Middle frontal gyrus (tissue), 1 donor: ENCODE data around the gene HIVEP3.
"Not testable (repeated sequence)": the region's sequence is repeated elsewhere in the genome, so short reads cannot be mapped to it uniquely, and the experiment has no call there.

ENCODE experiments used
- DNase-seq: peaks from one replicate; pipeline ENCODE4 v3.0.0-alpha.2; 2015; ENCODE audit warnings: low spot score; ENCODE audit errors: extremely low spot score

The HIVEP3 gene

DNA sequence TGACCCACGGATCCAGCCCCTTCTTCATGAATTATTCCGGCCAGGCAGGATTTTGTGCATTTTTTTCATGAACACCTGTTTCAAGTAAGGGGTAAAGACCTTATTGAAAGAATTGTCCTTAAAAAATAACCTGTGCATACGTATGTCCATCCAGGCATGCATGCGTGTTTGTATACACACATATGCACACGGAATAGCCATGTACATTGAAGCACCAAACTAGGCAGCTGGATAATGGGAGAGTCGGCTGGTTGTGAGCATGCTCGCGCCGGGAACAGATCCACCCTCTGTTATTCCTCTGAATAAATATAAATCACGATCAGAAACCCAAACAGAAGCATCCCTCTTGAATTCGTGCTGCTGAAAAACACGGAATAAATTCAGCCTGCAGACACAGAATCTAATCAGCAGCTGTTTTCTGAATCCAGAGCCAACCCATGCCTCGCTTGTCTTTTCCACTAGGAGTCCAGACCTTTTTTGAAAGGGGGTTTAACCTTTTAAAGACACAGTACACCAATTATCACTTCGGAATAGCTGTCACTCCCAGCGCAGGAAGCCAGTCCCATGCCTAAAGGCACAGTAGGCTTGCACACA, at the start of gene HIVEP3:
Gene HIVEP3, minus strand, starts transcription at position 473 of the 594 bp plus-strand sequence.
- DNase-seq = no peak

DNA sequence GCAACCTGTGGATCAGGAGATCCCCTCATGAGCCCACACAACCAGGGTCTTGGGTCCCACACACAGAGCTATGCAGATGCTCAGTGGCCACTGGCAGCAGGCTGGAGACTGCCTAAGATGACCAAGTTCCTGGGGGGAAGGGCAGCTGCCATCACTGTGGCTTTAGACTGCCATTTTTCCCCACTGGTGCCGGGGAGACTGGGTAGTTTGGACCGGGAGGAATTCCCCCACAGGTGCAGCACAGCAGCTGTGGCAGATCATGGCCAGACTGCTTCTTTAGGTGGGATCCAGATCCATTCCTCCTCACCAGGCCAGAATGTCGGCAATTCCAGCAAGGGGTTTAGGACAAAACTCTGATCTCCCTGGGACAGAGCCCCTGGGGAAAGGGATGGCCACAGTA, 45.7 kb upstream of the HIVEP3 start:
- DNase-seq = no peak

DNA sequence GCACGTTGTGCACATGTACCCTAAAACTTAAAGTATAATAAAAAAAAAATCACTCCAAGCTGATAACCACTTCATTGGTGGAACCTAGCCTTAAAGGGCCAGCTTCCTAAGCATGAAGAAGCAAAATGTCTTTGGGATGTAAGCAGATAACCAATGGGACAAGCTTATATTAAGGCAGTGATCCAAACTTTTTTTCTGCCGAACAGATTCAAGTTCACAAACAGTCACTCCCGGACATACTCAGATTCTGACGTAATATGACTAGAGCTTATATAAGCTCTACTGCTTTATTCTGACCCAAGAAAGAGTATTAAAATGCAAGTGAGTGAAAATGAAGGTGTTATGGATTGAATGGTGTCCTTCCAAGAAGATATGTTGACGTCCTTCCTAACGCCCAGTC, 44.9 kb upstream of the HIVEP3 start:
- no peak for DNase-seq

DNA sequence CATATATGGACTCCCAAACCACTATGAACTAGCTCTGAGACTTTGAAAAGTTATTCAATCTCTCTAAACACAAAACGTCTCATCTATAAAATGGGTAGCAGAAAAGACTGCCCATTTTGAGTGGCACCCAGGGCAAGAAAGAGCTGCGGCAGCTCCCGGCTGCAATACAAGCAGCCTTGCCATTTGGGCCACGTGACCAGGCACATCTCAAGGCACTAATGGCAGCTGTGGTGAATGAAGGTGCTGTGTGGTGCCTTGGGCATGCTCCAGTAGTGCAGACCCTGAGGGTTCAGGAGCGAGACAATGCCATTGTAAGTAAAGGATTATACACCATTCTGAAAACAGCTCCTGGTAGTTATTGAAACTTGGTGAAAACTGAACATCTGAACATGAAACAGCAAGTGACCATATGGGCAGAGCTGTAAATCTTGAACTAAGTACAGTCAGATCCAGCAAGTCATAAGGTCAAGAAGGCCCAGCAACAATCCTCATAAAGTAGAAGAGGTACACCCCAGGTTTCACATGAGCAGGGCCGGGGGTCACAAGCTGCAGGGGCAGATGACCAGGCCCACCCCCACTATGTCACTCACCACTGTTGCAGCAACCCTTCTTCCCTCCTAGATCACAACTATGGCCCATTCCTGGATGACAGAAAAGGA, 39.4 kb upstream of the HIVEP3 start:
- DNase-seq = no peak

DNA sequence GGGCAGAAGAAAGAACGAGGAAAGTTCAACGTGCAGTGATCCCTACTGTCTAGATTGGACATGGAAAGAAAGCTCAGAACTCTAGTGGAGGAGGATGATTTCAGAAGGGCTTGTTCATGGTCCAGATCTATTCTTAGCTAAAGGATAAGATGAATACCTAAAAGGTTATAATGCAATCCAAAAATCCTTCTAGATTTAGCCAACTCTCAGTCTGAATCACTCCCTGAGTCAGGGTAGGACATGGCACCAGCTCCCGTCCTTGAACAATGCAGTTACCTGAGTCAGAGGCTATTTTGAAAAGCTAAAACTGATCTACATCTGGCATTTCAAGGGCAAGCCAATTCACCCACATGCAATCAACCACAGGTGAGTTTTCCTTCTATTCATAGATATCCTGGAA, 38.8 kb upstream of the HIVEP3 start:
- no peak for DNase-seq

DNA sequence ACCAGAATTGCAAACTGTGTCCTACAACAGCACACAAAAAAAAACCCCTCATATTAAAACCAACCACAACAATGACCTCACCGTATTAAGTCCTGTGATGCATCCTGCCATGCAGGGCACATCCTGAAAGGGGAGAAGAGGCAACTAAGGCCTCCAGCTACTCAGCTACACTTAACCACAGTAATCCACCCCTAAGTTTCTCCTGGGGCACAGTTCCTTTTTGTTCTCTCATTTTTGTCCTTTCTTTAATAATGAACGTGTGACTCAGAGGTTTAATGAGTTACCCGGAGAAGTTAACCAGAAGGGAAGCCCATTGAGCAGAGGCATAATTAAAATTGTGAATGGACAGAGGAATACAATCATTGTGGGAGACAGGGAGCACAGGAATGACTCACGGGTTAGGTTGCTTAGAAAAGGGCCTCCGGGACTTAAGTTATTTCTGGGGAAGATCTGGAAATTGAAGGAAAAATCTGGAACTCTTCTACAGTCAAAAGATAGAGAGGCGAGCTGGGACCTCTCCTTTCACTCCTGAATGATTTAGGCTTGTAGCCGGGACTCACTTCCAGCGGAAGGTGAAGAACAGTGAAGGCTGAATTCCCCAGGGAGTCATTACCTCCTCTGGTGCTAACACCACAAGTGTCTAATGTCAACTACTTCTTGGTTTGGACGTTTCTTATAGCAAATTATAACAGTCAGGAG, 36.9 kb upstream of the HIVEP3 start:
- no peak for DNase-seq

DNA sequence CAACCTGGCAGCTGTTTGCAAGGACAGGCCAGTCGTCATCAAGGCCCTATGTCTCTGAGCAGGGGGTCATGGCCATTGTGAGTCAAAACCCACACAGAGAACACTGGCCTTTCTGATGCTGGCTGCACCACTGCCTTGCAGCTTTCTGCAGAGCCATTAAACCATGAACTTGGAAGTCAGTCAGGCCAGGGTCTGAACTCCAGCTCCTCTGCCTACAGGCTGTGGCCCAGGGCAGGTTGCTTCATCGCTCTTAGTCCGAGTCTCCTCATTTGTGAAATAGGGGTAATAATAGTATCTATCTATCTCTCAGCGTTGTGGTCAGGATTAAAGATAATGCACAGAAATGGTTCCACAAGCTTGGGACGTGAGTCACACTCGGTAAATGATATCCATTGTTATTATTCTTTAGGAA, 35.8 kb upstream of the HIVEP3 start:
- no peak for DNase-seq

DNA sequence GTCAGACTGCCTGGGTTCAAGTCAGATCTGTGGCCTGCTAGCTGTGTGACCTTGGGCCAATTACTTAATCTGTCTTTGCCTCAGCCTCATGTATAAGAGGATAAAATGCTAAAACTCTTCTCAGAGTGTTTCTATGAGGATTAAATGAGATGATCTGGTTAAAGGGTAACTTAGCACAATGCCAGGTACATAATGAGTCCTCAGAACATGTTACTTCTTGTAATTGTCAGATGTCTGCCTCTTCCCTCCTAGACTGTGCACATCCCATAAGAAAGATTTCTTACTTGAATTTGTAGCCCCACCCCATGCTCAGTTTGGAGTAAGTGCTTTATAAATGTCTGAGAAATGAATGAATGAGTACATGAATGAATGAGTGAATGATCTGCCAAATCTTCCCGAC, 34.6 kb upstream of the HIVEP3 start:
- DNase-seq = no peak

DNA sequence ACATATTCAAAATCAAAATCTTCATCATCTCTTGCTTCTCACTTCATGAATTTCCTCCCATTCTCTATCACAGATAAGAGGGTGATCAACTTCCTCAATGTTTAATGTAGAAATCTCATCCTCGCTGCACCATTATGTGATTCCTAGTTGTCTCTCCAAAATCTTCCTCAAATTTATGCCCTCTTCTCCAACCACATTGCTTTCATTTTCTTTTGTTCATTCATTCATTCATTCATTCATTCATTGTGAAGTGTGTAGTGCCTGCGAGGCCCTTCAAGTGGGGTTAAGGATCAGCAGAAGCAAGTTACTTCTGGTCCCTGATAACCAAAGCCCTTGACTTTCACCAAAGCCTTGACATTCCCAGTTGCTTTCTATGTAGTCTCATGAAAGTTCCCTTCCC, 33.5 kb upstream of the HIVEP3 start:
- DNase-seq = no peak

DNA sequence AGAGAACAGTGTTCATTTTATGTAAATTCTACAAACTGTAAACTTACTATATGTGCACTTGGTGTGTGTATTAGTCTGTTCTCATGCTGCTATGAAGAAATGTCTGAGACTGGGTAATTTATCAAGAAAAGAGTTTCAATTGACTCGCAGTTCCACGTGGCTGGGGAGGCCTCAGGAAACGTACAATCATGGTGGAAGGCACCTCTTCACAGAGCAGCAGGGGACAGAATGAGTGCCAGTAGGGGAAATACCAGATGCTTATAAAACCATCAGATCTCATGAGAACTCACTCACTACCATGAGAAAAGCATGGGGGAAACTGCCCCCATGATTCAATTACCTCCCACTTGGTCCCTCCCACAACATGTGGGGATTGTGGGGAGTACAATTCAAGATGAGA, 32.8 kb upstream of the HIVEP3 start:
- DNase-seq = not testable (repeated sequence)

DNA sequence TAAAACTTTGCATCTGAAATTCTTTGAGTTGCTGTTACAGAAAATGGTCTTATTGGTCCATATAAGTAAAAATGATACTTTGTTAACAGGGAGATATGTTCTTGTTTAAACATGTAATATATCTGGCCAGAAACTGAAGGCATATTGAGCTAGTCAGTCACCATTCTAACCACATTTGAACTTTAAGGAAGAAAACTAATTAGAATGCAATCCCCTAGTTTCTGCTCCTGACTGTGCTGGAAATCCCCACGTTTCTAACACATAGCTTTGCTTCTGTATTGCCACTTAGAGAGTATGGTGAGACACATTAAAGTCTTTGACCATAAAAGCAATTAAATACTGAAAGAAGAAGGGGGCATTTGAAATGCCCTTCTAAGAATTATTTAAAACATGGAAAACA, 32.1 kb upstream of the HIVEP3 start:
- DNase-seq = no peak

DNA sequence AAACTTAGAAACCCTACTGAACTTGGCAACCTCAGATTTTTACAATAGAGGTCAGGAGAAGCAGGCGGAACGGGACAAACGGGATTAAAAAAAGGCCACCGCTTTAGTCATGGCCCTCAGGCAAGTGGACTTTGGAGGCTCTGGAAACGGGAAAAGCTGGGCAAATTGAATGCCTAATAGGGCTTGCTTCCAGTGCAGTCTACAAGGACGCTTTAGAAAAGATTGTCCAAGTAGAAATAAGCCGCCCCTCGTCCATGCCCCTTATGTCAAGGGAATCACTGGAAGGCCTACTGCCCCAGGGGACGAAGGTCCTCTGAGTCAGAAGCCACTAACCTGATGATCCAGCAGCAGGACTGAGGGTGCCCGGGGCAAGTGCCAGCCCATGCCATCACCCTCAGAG, 27.2 kb upstream of the HIVEP3 start:
- DNase-seq = not testable (repeated sequence)

DNA sequence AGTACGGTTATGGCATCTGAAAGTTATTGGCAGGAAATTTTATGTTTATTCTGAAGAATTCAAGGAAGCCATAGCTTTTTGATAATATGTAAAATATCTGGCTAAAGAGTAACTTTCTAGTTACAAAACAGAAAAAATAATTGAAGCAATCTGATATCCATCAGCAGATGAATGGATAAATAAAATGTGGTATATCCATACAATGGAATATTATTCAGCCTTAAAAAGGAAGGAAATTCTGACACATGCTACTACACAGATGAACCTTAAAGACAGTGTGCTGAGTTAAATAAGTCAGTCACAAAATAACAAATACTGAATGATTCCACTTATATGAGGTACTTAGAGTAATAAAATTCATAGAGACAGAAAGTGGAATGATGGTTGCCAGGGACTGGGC, 25.0 kb upstream of the HIVEP3 start:
- no peak for DNase-seq

DNA sequence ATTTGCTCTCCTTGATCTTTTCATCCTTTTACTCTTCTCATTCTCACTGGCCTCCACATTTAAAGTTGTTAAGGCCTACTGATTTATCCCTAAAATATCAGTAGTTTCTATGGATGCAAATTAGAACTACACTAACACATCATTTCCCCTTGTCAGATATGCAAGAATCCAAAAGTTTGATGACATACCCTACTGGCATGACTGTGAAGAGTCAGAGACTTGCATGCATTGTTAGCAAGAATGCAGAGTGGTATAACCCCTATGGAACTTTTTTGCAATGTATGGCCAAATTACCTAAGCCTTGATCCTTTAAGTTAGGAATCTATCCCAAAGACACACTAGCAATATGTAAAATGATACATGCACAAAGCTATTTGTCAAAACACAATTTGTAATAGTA, 23.6 kb upstream of the HIVEP3 start:
- DNase-seq = no peak

DNA sequence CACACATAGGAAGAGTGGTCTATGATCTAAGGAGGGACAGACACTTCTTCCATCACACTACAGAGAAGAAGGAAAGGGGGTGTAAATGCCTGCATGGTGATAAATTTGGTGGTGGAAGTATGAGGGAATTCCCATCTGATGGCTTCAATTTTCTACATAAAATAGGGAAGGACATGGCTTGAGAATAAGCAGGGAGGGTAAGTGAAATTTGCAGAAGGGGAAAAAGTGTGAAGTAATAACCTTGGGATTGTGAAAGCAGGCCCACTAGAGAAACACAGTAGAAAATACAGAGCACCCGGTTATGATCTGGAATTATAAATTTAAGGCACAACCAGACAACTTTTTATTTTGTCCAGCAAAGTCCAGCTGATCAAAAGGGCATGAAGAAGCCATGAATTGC, 22.7 kb upstream of the HIVEP3 start:
- no peak for DNase-seq

DNA sequence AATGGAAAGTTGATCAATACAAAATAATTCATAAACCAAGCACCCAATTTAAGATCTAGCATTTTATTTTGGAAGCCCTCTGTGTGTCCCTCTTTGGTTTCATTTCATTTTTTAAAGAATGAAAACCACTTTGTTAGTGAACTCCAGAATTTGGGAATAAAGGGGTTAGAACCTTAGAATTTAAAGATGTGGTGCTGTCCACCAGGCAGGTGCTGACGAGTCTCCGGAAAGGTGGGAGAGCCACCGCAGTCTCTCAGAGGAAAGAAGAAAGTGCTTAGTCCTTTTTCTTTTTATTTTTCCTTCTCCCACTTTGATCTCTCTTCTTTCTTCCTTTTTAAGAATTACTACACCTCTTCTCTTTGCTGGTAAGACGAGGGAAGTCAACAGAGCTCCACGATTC, 20.5 kb upstream of the HIVEP3 start:
- no peak for DNase-seq

DNA sequence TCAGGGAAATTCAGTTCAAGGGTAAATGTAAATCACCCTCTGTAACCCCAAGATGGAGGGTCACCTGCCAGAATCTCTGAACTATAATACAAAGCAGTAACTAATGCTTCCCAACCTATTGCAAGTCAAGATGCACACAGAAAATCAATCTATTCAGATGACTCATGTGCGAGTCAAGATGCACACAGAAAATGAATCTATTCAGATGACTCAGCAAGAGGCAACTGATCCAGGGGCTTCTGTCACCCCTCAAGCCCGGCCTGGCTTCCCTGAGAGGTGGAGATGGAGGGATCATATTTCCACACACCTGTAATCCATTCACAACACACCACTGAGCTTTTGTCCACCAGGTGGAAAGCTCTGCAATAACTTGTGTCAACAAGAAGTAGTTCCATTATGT, 17.4 kb upstream of the HIVEP3 start:
- DNase-seq = no peak

DNA sequence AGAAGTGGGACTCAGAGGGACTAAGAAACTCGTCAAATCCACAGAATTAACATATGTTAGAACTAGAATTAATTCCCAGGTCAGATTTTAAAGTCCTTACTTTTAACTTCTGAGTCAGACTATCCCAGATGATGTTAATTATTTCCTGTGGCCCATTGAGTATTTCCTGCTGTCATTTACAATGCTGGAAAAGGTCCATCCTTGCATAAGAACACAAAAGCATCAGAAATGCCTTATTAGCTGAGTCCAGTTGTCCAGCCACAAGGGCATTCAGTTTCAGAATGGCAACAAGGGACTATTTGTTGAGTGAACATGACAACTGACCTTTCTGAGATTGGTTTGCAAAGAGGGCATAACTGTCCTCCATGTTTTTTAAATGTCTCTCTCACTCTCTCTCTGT, 16.5 kb upstream of the HIVEP3 start:
- no peak for DNase-seq

DNA sequence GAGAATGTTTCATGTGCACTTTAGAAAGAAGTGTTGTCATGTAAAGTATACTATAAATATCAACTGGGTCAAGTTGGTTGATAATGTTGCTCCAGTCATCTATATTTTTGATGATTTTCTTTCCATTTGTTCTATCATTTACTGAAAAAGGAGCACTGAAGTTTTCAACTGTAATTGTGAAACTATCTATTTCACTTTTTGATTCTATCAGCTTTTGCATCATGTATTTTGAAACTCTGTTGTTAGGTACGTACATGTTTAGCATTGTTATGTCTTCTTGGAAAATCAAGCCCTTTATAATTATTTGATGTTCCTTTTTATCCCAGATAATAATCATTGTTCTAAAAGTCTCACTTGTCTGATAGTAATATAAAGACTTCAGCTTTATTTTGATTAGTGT, 14.4 kb upstream of the HIVEP3 start:
- DNase-seq = no peak

DNA sequence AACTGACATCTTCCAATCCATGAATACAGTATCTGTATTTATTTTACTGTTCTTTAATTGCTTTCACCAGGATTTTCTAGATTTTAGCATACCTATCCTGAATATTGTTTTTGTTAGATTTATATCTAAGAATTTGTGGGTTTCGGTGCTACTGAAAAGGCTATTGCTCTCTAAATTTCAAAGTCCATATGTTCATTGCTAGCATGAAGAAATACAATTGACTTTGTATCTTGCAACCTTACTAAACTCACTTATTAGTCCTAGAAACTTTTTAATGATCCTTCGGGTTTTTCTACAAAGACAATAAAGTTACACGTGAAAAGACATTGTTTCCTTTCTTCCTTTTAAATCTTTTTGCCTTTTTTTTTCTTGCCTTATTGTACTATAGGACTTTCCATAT, 12.9 kb upstream of the HIVEP3 start:
- no peak for DNase-seq

DNA sequence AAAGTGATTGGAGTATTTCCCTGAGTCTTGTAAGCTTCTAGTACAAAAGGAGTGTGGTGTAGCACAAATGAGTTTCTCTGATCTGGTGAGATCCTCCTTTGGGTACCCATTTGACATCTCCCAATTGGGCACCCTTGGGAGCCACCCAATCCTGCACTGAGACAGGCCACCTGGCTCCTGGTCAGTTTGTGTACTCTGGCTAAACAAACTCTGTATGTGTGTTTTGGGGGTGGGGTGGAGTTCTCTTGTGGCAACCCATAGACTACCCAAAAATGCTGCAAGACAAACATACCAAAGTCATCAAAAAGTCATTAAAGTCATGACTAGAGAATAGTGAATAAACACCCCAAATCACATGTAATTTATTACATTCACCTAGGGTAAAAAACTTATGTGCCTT, 8.4 kb upstream of the HIVEP3 start:
- no peak for DNase-seq

DNA sequence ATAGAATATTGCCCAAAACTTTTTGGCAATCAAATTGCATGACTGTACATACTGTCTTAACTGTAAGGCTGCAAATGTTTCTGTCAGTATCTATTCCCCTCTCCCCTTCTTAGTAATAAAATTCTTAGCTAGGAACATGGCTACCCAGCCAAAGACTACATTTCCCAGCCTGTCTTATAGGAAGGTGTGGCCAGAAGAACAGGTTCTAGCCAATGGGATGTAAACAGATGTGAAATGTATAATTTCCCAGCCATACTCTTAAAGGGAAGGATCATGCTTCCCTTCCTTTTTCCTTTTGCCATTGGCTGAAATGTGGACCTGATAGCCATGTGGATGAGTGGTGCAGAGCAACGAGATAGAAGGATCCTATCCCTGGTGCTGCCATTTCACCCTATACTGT, 7.0 kb upstream of the HIVEP3 start:
- DNase-seq = no peak

DNA sequence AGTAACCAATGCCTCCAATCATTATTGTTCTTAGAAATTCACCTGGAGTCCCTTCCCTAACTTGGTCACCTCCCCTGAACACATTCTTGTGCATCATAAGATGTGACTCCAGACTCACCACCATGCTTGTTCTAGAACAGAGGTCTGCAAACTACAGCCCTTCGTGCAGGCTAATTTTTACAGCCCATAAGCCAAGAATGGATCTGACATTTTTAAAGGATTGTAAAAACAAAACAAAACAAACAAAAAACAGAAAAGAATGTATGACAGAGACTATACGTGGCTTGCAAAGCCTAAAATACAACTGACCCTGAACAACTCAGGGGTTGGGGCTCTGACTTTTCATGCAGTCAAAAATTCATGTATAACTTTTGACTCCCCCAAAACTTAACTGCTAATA, 6.2 kb upstream of the HIVEP3 start:
- no peak for DNase-seq
